ENCODE data around the gene EFR3B.

DNA sequence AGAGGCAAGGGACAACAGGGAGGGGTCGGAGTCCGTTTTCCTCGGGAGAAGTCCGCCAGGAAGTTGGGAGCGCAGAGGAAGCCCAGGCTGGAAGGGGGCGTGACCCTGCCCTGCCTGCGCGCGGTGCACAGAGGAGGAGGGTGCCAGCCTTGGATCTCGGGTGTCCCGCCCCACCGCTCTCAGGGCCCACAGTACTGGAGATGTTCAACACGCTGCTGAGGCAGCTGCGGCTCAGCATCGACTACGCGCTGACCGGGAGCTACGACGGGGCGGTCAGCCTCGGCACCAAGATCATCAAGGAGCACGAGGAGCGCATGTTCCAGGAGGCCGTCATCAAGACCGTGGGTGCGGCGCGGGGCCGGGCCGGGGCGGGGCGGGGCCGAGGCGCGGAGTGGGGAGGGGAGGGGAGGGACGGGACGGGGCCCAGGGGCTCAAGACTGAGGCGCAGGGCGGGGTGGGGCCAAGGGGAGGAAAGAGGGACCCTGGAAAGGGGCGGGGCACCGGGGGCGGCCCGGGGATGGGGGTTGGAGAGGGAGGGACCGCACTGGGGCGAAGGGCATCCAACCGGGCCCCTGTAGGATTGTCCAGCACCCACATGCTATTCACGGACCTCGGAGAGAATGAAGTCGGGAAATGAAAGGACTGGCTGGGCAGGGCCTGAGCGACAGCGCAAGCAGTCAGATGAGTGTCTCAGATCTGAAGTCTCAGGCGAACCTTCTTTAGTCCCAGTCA is 89.9 kb downstream of the EFR3B start:
- TF ChIP-seq MYNN (tag by site-specific recombination; IDR thresholded peaks at IDR 0.05; ENCODE audit: borderline replicate concordance) (no peak), ZFP69B (tag by site-specific recombination; IDR thresholded peaks at IDR 0.05) (no peak), ZFP41 (tag by site-specific recombination; IDR thresholded peaks at IDR 0.05; ENCODE audit: borderline replicate concordance) (no peak), ZNF146 (tag by site-specific recombination; IDR thresholded peaks at IDR 0.05) (no peak), ZBTB1 (tag by site-specific recombination; IDR thresholded peaks at IDR 0.05) (no peak), ZBTB48 (tag by site-specific recombination; IDR thresholded peaks at IDR 0.05) (no peak)
- TF ChIP-seq, protein P1, sequence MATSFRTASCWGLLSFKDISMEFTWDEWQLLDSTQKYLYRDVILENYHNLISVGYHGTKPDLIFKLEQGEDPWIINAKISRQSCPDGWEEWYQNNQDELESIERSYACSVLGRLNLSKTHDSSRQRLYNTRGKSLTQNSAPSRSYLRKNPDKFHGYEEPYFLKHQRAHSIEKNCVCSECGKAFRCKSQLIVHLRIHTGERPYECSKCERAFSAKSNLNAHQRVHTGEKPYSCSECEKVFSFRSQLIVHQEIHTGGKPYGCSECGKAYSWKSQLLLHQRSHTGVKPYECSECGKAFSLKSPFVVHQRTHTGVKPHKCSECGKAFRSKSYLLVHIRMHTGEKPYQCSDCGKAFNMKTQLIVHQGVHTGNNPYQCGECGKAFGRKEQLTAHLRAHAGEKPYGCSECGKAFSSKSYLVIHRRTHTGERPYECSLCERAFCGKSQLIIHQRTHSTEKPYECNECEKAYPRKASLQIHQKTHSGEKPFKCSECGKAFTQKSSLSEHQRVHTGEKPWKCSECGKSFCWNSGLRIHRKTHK (tag by site-specific recombination; IDR thresholded peaks at IDR 0.05), result no peak
- TF ChIP-seq, protein P2, sequence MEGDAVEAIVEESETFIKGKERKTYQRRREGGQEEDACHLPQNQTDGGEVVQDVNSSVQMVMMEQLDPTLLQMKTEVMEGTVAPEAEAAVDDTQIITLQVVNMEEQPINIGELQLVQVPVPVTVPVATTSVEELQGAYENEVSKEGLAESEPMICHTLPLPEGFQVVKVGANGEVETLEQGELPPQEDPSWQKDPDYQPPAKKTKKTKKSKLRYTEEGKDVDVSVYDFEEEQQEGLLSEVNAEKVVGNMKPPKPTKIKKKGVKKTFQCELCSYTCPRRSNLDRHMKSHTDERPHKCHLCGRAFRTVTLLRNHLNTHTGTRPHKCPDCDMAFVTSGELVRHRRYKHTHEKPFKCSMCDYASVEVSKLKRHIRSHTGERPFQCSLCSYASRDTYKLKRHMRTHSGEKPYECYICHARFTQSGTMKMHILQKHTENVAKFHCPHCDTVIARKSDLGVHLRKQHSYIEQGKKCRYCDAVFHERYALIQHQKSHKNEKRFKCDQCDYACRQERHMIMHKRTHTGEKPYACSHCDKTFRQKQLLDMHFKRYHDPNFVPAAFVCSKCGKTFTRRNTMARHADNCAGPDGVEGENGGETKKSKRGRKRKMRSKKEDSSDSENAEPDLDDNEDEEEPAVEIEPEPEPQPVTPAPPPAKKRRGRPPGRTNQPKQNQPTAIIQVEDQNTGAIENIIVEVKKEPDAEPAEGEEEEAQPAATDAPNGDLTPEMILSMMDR (tag by site-specific recombination; IDR thresholded peaks at IDR 0.05), result no peak
- TF ChIP-seq, protein P3, sequence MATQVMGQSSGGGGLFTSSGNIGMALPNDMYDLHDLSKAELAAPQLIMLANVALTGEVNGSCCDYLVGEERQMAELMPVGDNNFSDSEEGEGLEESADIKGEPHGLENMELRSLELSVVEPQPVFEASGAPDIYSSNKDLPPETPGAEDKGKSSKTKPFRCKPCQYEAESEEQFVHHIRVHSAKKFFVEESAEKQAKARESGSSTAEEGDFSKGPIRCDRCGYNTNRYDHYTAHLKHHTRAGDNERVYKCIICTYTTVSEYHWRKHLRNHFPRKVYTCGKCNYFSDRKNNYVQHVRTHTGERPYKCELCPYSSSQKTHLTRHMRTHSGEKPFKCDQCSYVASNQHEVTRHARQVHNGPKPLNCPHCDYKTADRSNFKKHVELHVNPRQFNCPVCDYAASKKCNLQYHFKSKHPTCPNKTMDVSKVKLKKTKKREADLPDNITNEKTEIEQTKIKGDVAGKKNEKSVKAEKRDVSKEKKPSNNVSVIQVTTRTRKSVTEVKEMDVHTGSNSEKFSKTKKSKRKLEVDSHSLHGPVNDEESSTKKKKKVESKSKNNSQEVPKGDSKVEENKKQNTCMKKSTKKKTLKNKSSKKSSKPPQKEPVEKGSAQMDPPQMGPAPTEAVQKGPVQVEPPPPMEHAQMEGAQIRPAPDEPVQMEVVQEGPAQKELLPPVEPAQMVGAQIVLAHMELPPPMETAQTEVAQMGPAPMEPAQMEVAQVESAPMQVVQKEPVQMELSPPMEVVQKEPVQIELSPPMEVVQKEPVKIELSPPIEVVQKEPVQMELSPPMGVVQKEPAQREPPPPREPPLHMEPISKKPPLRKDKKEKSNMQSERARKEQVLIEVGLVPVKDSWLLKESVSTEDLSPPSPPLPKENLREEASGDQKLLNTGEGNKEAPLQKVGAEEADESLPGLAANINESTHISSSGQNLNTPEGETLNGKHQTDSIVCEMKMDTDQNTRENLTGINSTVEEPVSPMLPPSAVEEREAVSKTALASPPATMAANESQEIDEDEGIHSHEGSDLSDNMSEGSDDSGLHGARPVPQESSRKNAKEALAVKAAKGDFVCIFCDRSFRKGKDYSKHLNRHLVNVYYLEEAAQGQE (tag by site-specific recombination; IDR thresholded peaks at IDR 0.05), result no peak
- TF ChIP-seq, protein P4, sequence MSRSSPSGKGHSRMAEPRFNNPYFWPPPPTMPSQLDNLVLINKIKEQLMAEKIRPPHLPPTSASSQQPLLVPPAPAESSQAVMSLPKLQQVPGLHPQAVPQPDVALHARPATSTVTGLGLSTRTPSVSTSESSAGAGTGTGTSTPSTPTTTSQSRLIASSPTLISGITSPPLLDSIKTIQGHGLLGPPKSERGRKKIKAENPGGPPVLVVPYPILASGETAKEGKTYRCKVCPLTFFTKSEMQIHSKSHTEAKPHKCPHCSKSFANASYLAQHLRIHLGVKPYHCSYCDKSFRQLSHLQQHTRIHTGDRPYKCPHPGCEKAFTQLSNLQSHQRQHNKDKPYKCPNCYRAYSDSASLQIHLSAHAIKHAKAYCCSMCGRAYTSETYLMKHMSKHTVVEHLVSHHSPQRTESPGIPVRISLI (tag by site-specific recombination; IDR thresholded peaks at IDR 0.05), result no peak
